K562 (cell line): Measurements from ENCODE around the gene HPCAL1. TPM values are rescaled to one million over a fixed set of nuclear protein-coding genes. Genes with fewer than 3 reads are reported as not detected.
A peak's percentile ranks its signal among the peaks of the same experiment; 100 is the strongest.

Source experiments
- ATAC-seq: fragments of 200-7000 bp; cut with Tn5 transposase; 3 replicates; pipeline ENCODE4 v1.9.1; 2020; ENCODE audit warnings: moderate library complexity
- BruUV-seq: library from RNA; stranded (reverse); fragments of 400-500 nt; replicated peaks from 2 replicates; lab custom pipeline; 2021; lab: Mats Ljungman, UMichigan
- CTCF ChIA-PET: fragments of 300-600 bp; formaldehyde crosslinking; extraction: SDS; loops from one replicate; lab custom pipeline; 2021; ENCODE audit warnings: low intra/inter-chr PET ratio; lab: Yijun Ruan, JAX
- POLR2A ChIA-PET: fragments of 300-600, 350-650 bp; sonication (Branson Sonifier 250); formaldehyde crosslinking; extraction: SDS; loops from one replicate; lab custom pipeline; 2021; ENCODE audit warnings: antibody characterized with exemption, inconsistent platforms; lab: Yijun Ruan, JAX
- DNase-seq, 4 experiments: peaks; one replicate each; pipeline versions ENCODE4 v3.0.0 to v3.0.0-alpha.2; 2011 to 2018; ENCODE audit warnings: low spot score in 3 of 4, mixed read lengths in 3 of 4; ENCODE audit errors: extremely low read depth in 1 of 4
- FAIRE-seq: peaks from 2 replicates; lab custom pipeline; 2011; peaks lifted over from hg19 to GRCh38; lab: Jason Lieb, UNC
- H2AFZ ChIP-seq: 2 replicates; pipeline ENCODE4 v1.6.0; 2011; ENCODE audit warnings: low read depth, low read length, control low read depth, inconsistent platforms
- H3K27ac ChIP-seq: fragments of 200-600 bp; 3 replicates; pipeline ENCODE4 v1.8.0; 2011; ENCODE audit warnings: low read depth, mild to moderate bottlenecking, control low read depth, inconsistent platforms, low read length, moderate library complexity, mixed read lengths; ENCODE audit errors: extremely low read depth
- H3K27me3 ChIP-seq, 2 experiments: fragments of 300-600 bp in 1 of 2; 2 replicates in 1 of 2; 3 replicates in 1 of 2; pipeline versions ENCODE4 v1.6.0 to v1.8.0; 2011; ENCODE audit warnings: inconsistent platforms in 2 of 2, low read length in 2 of 2, mild to moderate bottlenecking in 1 of 2, mixed read lengths in 1 of 2, moderate library complexity in 1 of 2; ENCODE audit not compliant: control insufficient read depth in 2 of 2, insufficient read depth in 2 of 2
- H3K36me3 ChIP-seq: fragments of 300-600 bp; 3 replicates; pipeline ENCODE4 v1.8.0; 2011; ENCODE audit warnings: mild to moderate bottlenecking, low read length, inconsistent platforms; ENCODE audit not compliant: control insufficient read depth, insufficient read depth
- H3K4me1 ChIP-seq, 2 experiments: fragments of 200-600 bp in 1 of 2; replicated peaks in 1 of 2; 2 replicates in 1 of 2; 3 replicates in 1 of 2; pipeline versions ENCODE4 v1.5.1 to v1.8.0; 2011; ENCODE audit warnings: inconsistent platforms in 2 of 2, low read length in 2 of 2, mild to moderate bottlenecking in 1 of 2, mixed read lengths in 1 of 2, moderate library complexity in 1 of 2; ENCODE audit not compliant: control insufficient read depth in 2 of 2, insufficient read depth in 2 of 2
- H3K4me2 ChIP-seq: 2 replicates; pipeline ENCODE4 v1.6.1; 2011; ENCODE audit warnings: low read length, control low read depth, inconsistent platforms, mixed read lengths; ENCODE audit not compliant: insufficient read depth
- H3K4me3 ChIP-seq: fragments of 200-600 bp; sonication (generic), shearing (Covaris generic); 2 replicates; pipeline ENCODE4 v1.5.1; 2016; ENCODE audit warnings: control low read depth, inconsistent platforms
- H3K79me2 ChIP-seq: fragments of 200-600 bp; 3 replicates; pipeline ENCODE4 v1.8.0; 2011; ENCODE audit warnings: low read length, inconsistent platforms; ENCODE audit not compliant: control insufficient read depth, insufficient read depth
- H3K9ac ChIP-seq, 2 experiments: 2 replicates each; pipeline versions ENCODE4 v1.6.0 to v1.6.1; 2011; ENCODE audit warnings: low read depth in 2 of 2, low read length in 2 of 2, control low read depth in 1 of 2, inconsistent platforms in 1 of 2, mild to moderate bottlenecking in 1 of 2, mixed read lengths in 1 of 2; ENCODE audit not compliant: insufficient read depth in 1 of 2
- H3K9me1 ChIP-seq: one replicate; pipeline ENCODE4 v1.6.0; 2011; ENCODE audit warnings: inconsistent platforms, mild to moderate bottlenecking, low read length, moderate library complexity; ENCODE audit not compliant: control insufficient read depth, insufficient read depth
- H3K9me3 ChIP-seq: replicated peaks from 2 replicates; pipeline ENCODE4 v1.5.1; 2011; ENCODE audit warnings: low read depth, low read length, inconsistent platforms; ENCODE audit not compliant: control insufficient read depth, insufficient read depth
- H4K20me1 ChIP-seq: replicated peaks from 2 replicates; pipeline ENCODE4 v1.6.1; 2011; ENCODE audit warnings: low read length, inconsistent platforms, mixed read lengths; ENCODE audit not compliant: control insufficient read depth, insufficient read depth
- IRF2 ChIP-seq: sonication (generic); formaldehyde crosslinking; IDR thresholded peaks from 2 replicates; pipeline ENCODE4 v1.8.1; 2022; ENCODE audit warnings: mild to moderate bottlenecking, missing genetic modification reagents
- LEF1 ChIP-seq: fragments of 450-650 bp; IDR thresholded peaks from 2 replicates; pipeline ENCODE4 v1.6.1; 2016; ENCODE audit warnings: mild to moderate bottlenecking
- MED1 ChIP-seq: sonication (generic); formaldehyde crosslinking; IDR thresholded peaks from 2 replicates; pipeline ENCODE4 v1.8.1; 2023; ENCODE audit warnings: missing genetic modification reagents, borderline replicate concordance
- NFRKB ChIP-seq: fragments of 450-650 bp; IDR thresholded peaks from 2 replicates; pipeline ENCODE4 v1.6.1; 2016; ENCODE audit warnings: low read depth
- WGBS: fragments of 100-300 bp; shearing (Covaris generic); methylation state at CpG from one replicate; pipeline ENCODE4 v1.1.6; 2016; ENCODE audit warnings: low coverage, mixed read lengths; ENCODE audit not compliant: insufficient coverage; ENCODE audit errors: missing lambda C conversion rate; 5-methylcytosine and 5-hydroxymethylcytosine counted together
- in situ Hi-C: fragments of 300-500 bp; cut with MboI; formaldehyde crosslinking; loops from 4 replicates; pipeline ENCODE4 v1.15.0; 2018; ENCODE audit warnings: inconsistent platforms, mixed read lengths
- intact Hi-C: fragments of 100-400 bp; cut with micrococcal nuclease; formaldehyde crosslinking; loops from 2 replicates; pipeline ENCODE4 v1.14.2; 2022
- polyA plus RNA-seq, 8 experiments: library from polyadenylated mRNA; depleted of rRNA in 4 of 8; stranded (reverse) in 5 of 8; unstranded in 3 of 8; fragments of >200 nt; fragmentation: Nextera tagmentation in 2 of 8; fragmentation: Illumina TruSeq in 1 of 8; extraction: Ambion mirVana in 2 of 8; extraction: Trizol in 1 of 8; gene quantifications; 2 replicates each; pipeline versions ENCODE4 v1.2.1 to v1.2.3, GENCODE V29; 2011 to 2014; ENCODE audit warnings: inconsistent platforms in 1 of 8, missing spikeins in 1 of 8
- total RNA-seq, 7 experiments: library from RNA; depleted of rRNA in 6 of 7; stranded (reverse); fragments of >200 nt in 6 of 7; fragmentation: Illumina TruSeq in 2 of 7; extraction: Trizol in 2 of 7; gene quantifications; 2 replicates each; pipeline versions ENCODE4 v1.2.1 to v1.2.3, GENCODE V29; 2011 to 2021; ENCODE audit warnings: low replicate concordance in 1 of 7
- TF ChIP-seq, protein P1 (sequence below): sonication (generic); formaldehyde crosslinking; IDR thresholded peaks from 2 replicates; pipeline ENCODE4 v1.8.0; 2023; ENCODE audit warnings: mild to moderate bottlenecking, missing genetic modification reagents
- TF ChIP-seq, protein P2 (sequence below), 2 experiments: fragments of 450-650 bp; IDR thresholded peaks; 2 replicates each; pipeline ENCODE4 v1.6.1; 2018; ENCODE audit warnings: mild to moderate bottlenecking in 2 of 2, low read depth in 1 of 2; ENCODE audit not compliant: partially characterized antibody in 2 of 2
- TF ChIP-seq, protein P3 (sequence below): sonication (generic); formaldehyde crosslinking; IDR thresholded peaks from 2 replicates; pipeline ENCODE4 v1.9.0; 2022; ENCODE audit warnings: mild to moderate bottlenecking, missing genetic modification reagents

HPCAL1 gene
- total and polyA plus RNA-seq, 9 of the 15 experiments (the other 6 are each of a cell fraction or from before 2014, with no cell fraction given): 2.7 to 65.5 (median 23.9) TPM

DNA sequence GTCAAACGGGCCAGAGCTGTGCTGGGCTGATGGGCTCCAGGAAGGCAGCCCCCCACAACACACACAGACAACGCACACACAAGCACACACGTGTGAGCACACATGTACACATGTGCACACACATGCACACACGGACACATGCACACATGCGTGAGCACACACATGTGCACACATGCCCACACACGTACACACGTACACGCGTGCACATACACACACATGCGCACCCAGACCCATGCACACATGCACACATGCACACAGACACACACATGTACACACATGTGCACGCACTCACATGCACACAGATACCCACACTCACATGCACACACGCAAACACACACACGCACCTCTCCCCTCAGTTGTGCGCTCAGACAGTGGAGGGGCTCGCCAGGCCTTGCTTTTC, 31.2 kb upstream of the HPCAL1 start:
- FAIRE-seq: no peak
- TF ChIP-seq IRF2 (CRISPR knock-in tag) (0 out of 2 replicates have a peak, but pooled peaks have one; percentile 37), NFRKB (peak; percentile 70; the same call in 1 of the 2 replicates), MED1 (CRISPR knock-in tag) (no peak), LEF1 (peak; percentile 58; the same call in 1 of the 2 replicates)
- TF ChIP-seq, protein P1, sequence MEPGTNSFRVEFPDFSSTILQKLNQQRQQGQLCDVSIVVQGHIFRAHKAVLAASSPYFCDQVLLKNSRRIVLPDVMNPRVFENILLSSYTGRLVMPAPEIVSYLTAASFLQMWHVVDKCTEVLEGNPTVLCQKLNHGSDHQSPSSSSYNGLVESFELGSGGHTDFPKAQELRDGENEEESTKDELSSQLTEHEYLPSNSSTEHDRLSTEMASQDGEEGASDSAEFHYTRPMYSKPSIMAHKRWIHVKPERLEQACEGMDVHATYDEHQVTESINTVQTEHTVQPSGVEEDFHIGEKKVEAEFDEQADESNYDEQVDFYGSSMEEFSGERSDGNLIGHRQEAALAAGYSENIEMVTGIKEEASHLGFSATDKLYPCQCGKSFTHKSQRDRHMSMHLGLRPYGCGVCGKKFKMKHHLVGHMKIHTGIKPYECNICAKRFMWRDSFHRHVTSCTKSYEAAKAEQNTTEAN (CRISPR knock-in tag): peak; percentile 32; the same call in 1 of the 2 replicates
- TF ChIP-seq, protein P2, sequence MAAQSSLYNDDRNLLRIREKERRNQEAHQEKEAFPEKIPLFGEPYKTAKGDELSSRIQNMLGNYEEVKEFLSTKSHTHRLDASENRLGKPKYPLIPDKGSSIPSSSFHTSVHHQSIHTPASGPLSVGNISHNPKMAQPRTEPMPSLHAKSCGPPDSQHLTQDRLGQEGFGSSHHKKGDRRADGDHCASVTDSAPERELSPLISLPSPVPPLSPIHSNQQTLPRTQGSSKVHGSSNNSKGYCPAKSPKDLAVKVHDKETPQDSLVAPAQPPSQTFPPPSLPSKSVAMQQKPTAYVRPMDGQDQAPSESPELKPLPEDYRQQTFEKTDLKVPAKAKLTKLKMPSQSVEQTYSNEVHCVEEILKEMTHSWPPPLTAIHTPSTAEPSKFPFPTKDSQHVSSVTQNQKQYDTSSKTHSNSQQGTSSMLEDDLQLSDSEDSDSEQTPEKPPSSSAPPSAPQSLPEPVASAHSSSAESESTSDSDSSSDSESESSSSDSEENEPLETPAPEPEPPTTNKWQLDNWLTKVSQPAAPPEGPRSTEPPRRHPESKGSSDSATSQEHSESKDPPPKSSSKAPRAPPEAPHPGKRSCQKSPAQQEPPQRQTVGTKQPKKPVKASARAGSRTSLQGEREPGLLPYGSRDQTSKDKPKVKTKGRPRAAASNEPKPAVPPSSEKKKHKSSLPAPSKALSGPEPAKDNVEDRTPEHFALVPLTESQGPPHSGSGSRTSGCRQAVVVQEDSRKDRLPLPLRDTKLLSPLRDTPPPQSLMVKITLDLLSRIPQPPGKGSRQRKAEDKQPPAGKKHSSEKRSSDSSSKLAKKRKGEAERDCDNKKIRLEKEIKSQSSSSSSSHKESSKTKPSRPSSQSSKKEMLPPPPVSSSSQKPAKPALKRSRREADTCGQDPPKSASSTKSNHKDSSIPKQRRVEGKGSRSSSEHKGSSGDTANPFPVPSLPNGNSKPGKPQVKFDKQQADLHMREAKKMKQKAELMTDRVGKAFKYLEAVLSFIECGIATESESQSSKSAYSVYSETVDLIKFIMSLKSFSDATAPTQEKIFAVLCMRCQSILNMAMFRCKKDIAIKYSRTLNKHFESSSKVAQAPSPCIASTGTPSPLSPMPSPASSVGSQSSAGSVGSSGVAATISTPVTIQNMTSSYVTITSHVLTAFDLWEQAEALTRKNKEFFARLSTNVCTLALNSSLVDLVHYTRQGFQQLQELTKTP (IDR thresholded peaks at IDR 0.05; ENCODE audit: low read depth in 1 of 2, partially characterized antibody in 2 of 2): peak in 1 of 2 experiments; percentile 42
- TF ChIP-seq, protein P3, sequence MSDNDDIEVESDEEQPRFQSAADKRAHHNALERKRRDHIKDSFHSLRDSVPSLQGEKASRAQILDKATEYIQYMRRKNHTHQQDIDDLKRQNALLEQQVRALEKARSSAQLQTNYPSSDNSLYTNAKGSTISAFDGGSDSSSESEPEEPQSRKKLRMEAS (CRISPR knock-in tag): peak; percentile 68

More for the DNA sequence above, 31.2 kb upstream of the HPCAL1 start:
- ChIA-PET POLR2A (interaction anchor here (0.6 kb wide), 1 partner anchor 28 kb away, joined by 6 read pairs; no protein-coding TSS in a partner anchor), CTCF (interaction anchor here (1.4 to 2.4 kb wide), 3 partner anchors 137 to 397 kb away, joined by 4 to 22 read pairs (median 15); no protein-coding TSS in a partner anchor)
- no peaks in the 10 kb centered on the region for H3K27me3 ChIP-seq
- 80% methylated on average over 15 of the region's 15 CpGs for WGBS
- no peak for DNase-seq
- H3K9me3 ChIP-seq: no peaks in the 10 kb centered on the region
- H4K20me1 ChIP-seq: no peaks in the 10 kb centered on the region
- no TSS peak for BruUV-seq
- H3K4me3 ChIP-seq: no peak overlapping the region
- no peaks in the 10 kb centered on the region for H3K9me1 ChIP-seq
- ATAC-seq: no peak
- H3K36me3 ChIP-seq: no peaks in the 10 kb centered on the region
- no peaks in the 10 kb centered on the region for H3K79me2 ChIP-seq
- no peak overlapping the region for H3K27ac ChIP-seq
- intact Hi-C loops (no loop called here), in situ Hi-C loops (loop anchor here (25.0 kb wide), 1 partner anchor 141 kb away; no protein-coding TSS in a partner anchor)
- H3K4me1 ChIP-seq: peaks cover 38 to 50% of the 10 kb centered on the region in 2 experiments
- H2AFZ ChIP-seq: no peak overlapping the region
- H3K9ac ChIP-seq: peak overlapping the region in 1 of 2 experiments; percentile 55; a peak in 1 of 4 replicates
- H3K4me2 ChIP-seq: no peak overlapping the region
